Fibroblast of the aortic adventitia (primary cell): ENCODE results near the gene ACKR2. TPM values are rescaled to one million over a fixed set of nuclear protein-coding genes. Genes with fewer than 3 reads are reported as not detected.
A peak's percentile ranks its signal among the peaks of the same experiment; 100 is the strongest.

Experiments used
- DNase-seq: peaks from one replicate; pipeline ENCODE4 v3.0.0-alpha.2; 2010; ENCODE audit warnings: low read depth
- H3K4me3 ChIP-seq: 2 replicates; pipeline ENCODE4 v1.5.1; 2011; ENCODE audit warnings: low read depth, mild to moderate bottlenecking, control low read depth, low read length, moderate library complexity
- total RNA-seq: library from RNA; depleted of rRNA; stranded (reverse); fragments of >200 nt; gene quantifications from 2 replicates; pipeline ENCODE4 v1.2.3, GENCODE V29; 2012; ENCODE audit warnings: low replicate concordance
- TF ChIP-seq, protein P1 (sequence below): IDR thresholded peaks from 2 replicates; pipeline ENCODE4 v1.5.1; 2011; ENCODE audit warnings: mild to moderate bottlenecking, low read length, control low read depth, inconsistent platforms; ENCODE audit not compliant: insufficient read depth

ACKR2 gene
- total RNA-seq, 1 donor, result under 0.01 TPM

- TF ChIP-seq, protein P1, sequence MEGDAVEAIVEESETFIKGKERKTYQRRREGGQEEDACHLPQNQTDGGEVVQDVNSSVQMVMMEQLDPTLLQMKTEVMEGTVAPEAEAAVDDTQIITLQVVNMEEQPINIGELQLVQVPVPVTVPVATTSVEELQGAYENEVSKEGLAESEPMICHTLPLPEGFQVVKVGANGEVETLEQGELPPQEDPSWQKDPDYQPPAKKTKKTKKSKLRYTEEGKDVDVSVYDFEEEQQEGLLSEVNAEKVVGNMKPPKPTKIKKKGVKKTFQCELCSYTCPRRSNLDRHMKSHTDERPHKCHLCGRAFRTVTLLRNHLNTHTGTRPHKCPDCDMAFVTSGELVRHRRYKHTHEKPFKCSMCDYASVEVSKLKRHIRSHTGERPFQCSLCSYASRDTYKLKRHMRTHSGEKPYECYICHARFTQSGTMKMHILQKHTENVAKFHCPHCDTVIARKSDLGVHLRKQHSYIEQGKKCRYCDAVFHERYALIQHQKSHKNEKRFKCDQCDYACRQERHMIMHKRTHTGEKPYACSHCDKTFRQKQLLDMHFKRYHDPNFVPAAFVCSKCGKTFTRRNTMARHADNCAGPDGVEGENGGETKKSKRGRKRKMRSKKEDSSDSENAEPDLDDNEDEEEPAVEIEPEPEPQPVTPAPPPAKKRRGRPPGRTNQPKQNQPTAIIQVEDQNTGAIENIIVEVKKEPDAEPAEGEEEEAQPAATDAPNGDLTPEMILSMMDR, result no peak
- DNase-seq, result no peak
- no peak overlapping the region for H3K4me3 ChIP-seq
These were observed 38.0 kb upstream of the ACKR2 start for GRCh38 chr3:42771271-42771670.

DNA sequence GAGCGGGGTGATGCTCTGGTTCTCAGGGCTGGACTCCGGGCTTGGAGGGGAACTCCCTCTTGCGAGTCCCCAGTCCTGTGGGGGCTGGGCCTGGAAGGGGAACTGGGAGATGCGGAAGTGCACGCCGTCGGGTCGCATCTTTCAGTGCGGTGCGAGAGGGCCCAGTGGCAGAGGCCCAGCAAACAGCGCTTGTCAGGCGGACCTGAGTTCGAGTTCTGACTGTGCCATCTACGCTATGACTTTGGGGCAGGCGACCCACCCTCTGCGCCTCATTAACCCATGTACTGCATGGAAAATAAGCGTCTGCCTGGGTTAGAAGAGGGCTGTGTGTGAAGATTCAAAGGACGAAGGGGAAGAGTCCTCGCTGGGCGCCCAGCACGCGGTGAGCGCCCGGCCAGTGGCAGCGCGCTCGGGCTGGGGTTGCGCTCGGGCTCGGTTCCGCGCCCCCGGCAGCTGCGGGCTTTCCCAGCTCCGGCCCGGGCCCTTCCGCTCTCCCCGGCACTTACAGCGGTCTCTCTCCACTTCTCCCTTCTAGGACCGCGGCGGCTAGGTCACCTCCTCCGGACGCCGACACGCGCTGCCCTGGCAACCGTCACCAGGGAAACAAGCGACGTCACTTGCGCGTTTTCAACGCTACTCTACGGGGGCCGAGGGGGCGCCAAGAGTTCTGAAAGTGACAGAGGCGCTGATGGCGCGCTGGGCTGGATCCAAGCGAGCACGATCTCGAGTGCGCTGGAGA, 36.4 kb upstream of the ACKR2 start, which contains the start of gene CCDC13:
Gene CCDC13, minus strand, starts transcription at position 584 of the 739 bp plus-strand sequence. CDS start 14,908 bp downstream, outside the sequence.
- peak within 1 kb of the TSS; percentile 68 for H3K4me3 ChIP-seq
- TF ChIP-seq, protein P1, result no peak
- peak; percentile 79 for DNase-seq

GRCh38 chr3:42773409-42773751, 35.9 kb upstream of the ACKR2 start:
- peak overlapping the region; percentile 68 for H3K4me3 ChIP-seq
- no peak for DNase-seq
- TF ChIP-seq, protein P1, result no peak

DNA sequence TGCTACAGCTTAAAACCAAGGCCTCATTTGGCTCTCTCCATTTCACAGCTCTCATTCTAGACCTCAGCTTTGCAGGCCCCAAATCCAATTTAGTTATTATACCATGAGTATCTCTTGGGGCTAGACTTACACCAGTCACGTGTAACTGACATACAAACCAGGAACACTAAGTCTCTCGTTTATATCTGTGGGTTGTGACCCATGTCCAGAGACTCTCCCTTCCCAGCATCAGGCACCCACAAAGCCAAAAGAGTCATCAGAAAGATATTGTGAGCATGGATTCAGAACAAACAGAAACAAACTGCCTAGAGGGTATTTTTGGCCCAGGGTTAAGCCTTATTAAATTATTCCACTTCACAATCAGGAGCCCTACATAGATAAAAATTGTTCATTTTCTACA, 30.6 kb upstream of the ACKR2 start:
- TF ChIP-seq, protein P1, result no peak
- no peak overlapping the region for H3K4me3 ChIP-seq
- DNase-seq, result peak; percentile 69

DNA sequence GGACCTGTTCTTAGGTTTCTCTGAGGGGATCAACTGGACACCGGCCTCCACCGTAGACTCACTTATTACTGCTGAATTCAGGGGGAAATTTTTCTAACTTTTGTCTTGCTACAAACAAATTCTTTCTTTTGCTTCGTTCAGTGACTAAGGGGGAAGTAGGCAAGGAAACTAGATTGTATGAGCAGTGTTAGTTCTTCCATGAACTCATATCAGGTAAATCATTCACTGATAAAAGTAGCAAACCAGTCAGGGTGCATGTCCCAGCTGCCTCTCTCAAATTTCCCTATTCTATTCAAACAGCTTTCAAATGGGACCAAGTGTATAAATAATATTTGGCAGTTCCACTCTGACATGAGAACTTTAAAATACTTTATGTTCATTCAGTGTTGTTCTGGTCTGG, 28.8 kb upstream of the ACKR2 start:
- TF ChIP-seq, protein P1, result no peak
- H3K4me3 ChIP-seq, result no peak overlapping the region
- no peak for DNase-seq

DNA sequence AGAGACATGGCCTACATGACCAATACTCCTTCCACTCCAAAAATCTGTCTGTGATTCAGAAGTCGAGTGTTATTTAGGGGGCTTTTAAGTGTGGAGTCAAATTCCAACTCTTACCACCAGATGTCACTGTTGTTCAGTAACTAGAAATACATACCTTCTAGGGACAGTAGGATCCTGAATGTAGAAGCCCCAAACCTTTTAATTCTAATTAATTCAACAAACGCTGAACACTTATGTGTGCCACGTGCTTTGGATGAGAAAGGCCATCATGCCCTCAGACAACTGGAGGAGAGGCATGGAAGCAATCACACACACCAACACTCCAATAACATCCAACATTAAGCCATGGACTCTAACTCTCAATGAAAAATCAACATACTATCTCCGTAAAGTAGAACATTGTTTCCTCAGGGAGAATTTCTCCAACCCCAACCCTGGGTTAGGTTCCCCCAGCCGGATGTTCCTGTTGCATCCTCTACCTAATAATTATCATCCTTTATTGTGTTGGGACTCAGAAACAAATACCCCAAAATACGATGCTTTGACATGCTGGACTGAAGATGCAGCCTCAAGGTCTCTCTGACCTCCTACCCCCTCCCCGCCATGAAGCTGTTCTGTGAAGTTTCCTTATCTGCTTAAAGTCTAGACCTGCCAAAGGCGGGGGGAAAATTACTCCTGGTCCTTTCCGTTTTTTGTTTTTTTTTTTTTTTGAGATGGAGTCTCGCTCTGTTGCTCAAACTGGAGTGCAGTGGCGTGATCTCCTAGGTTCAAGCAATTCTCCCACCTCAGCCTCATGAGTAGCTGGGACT, 28.1 kb upstream of the ACKR2 start:
- no peak overlapping the region for H3K4me3 ChIP-seq
- peak; percentile 91 for DNase-seq
- TF ChIP-seq, protein P1, result peak; percentile 79
